Endothelial cell of coronary artery (primary cell): ENCODE results near the gene GPD2. TPM values are rescaled to one million over a fixed set of nuclear protein-coding genes. Genes with fewer than 3 reads are reported as not detected.

Experiments
- total RNA-seq: library from RNA; depleted of rRNA; stranded (reverse); fragments of >200 nt; gene quantifications from 2 replicates; pipeline ENCODE4 v1.2.3, GENCODE V29; 2014

Gene GPD2
- total RNA-seq: 43.0 and 46.2 TPM in 2 replicates

DNA sequence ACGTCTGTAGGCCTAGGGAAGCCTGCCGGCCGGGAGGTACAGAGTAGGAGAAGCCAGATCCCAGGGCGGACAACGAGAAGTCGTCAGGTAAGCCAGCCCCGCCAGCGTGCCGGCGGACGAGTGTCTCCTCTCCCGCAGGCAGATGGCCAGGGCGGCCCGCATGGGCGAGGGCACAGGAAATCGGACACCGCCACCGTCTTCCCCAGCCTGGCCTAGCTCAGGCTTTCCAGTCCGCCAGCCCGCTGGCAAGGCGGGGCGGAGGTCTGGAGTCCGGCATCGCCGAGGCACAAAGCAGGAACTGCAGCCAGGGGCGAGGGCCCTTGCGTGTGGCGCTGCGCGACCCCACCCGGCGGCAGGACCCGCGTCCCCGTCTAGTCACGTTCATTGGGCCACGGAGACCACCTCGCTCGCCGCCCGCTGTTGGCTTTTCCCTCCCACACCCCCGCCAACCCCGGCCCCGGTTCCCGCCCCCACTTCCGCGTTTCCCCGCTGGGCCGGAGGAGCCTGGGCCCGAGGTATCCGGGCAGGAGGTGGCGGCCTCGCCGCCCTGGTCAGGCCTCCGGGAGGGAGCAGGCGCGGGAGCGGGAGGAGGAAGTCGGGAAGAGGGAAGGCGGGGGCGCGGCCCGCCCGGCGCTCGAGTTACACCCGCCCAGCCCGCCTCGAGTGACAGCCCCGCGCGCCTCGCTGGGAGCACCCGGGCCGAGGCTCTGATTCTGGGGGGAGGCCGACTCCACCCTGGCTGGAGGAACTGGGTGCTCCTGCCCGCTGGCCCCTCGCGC, at the start of gene GPD2:
GPD2 (plus strand) TSS at position 662 of the 779 bp plus-strand sequence. CDS start 39,727 bp downstream, outside the sequence.

Other genes starting within 250 kb of the GPD2 start
- gene NR4A2, start 103.7 kb upstream of the GPD2 start, total RNA-seq: under 0.01 and 0.09 TPM in 2 replicates